SK-N-SH (cell line): Measurements from ENCODE around the gene EBP. TPM values are rescaled to one million over a fixed set of nuclear protein-coding genes. Genes with fewer than 3 reads are reported as not detected.
"Not testable (repeated sequence)": the region's sequence is repeated elsewhere in the genome, so short reads cannot be mapped to it uniquely, and the experiment has no call there.

Experiments used
- CTCF ChIA-PET: fragments of 300-600, 350-600 bp; formaldehyde crosslinking; extraction: SDS; loops from one replicate; lab custom pipeline; 2021; lab: Yijun Ruan, JAX
- POLR2A ChIA-PET: fragments of 350-600 bp; sonication (Branson Sonifier 250); formaldehyde crosslinking; extraction: SDS; loops from one replicate; lab custom pipeline; 2020; ENCODE audit warnings: antibody characterized with exemption, inconsistent platforms; lab: Yijun Ruan, JAX
- DNase-seq: peaks from one replicate; pipeline ENCODE4 v3.0.0; 2012
- H2AFZ ChIP-seq: fragments of 200-600 bp; sonication (generic); 2 replicates; pipeline ENCODE4 v1.8.1; 2016; ENCODE audit warnings: antibody characterized with exemption, mild to moderate bottlenecking, low read depth
- H3F3A ChIP-seq: fragments of 200-600 bp; sonication (generic); replicated peaks from 2 replicates; pipeline ENCODE3; 2016; ENCODE audit warnings: antibody characterized with exemption, mild to moderate bottlenecking; ENCODE audit not compliant: insufficient read depth
- H3K27ac ChIP-seq, 2 experiments: fragments of 200-500 bp in 1 of 2; fragments of 200-600 bp in 1 of 2; sonication (Bioruptor generic) in 1 of 2; sonication (generic), shearing (Covaris generic) in 1 of 2; 2 replicates each; pipeline versions ENCODE4 v1.5.1 to v1.6.1; 2014 to 2016; ENCODE audit warnings: low read depth in 2 of 2, inconsistent platforms in 1 of 2, low read length in 1 of 2, mild to moderate bottlenecking in 1 of 2, mixed read lengths in 1 of 2
- H3K27me3 ChIP-seq: fragments of 200-600 bp; sonication (generic), shearing (Covaris generic); 2 replicates; pipeline ENCODE4 v1.6.1; 2016; ENCODE audit warnings: mixed run types; ENCODE audit not compliant: insufficient read depth
- H3K36me3 ChIP-seq, 2 experiments: fragments of 200-500 bp in 1 of 2; fragments of 200-600 bp in 1 of 2; sonication (Bioruptor generic) in 1 of 2; sonication (generic) in 1 of 2; replicated peaks in 1 of 2; 2 replicates each; pipeline versions ENCODE3 to v1.5.1; 2014 to 2016; ENCODE audit warnings: low read length in 1 of 2, mild to moderate bottlenecking in 1 of 2; ENCODE audit not compliant: insufficient read depth in 2 of 2, control insufficient read depth in 1 of 2
- H3K4me1 ChIP-seq, 2 experiments: fragments of 200-500 bp in 1 of 2; fragments of 200-600 bp in 1 of 2; sonication (Bioruptor generic) in 1 of 2; sonication (generic), shearing (Covaris generic) in 1 of 2; 2 replicates each; pipeline versions ENCODE4 v1.5.1 to v1.6.1; 2014 to 2016; ENCODE audit warnings: low read depth in 1 of 2, low read length in 1 of 2, mixed run types in 1 of 2; ENCODE audit not compliant: insufficient read depth in 2 of 2, control insufficient read depth in 1 of 2
- H3K4me2 ChIP-seq: fragments of 200-600 bp; sonication (generic), shearing (Covaris generic); 2 replicates; pipeline ENCODE4 v1.6.1; 2017; ENCODE audit warnings: mixed run types
- H3K4me3 ChIP-seq, 2 experiments: fragments of 200-500 bp in 1 of 2; fragments of 200-600 bp in 1 of 2; sonication (Bioruptor generic) in 1 of 2; sonication (generic), shearing (Covaris generic) in 1 of 2; 2 replicates each; pipeline versions ENCODE4 v1.5.1 to v1.8.1; 2014 to 2016; ENCODE audit warnings: low read depth in 2 of 2, inconsistent platforms in 1 of 2, low read length in 1 of 2, mild to moderate bottlenecking in 1 of 2, mixed read lengths in 1 of 2, moderate library complexity in 1 of 2
- H3K79me2 ChIP-seq: fragments of 200-600 bp; sonication (generic); 2 replicates; pipeline ENCODE4 v1.8.1; 2017; ENCODE audit warnings: mild to moderate bottlenecking; ENCODE audit not compliant: insufficient read depth
- H3K9ac ChIP-seq: fragments of 200-600 bp; sonication (generic); 2 replicates; pipeline ENCODE4 v1.6.1; 2017; ENCODE audit warnings: mixed run types
- H3K9me2 ChIP-seq: fragments of 200-600 bp; sonication (generic); 2 replicates; pipeline ENCODE4 v1.6.1; 2017; ENCODE audit warnings: mixed run types
- H3K9me3 ChIP-seq: fragments of 200-600 bp; sonication (generic); 2 replicates; pipeline ENCODE4 v1.6.1; 2017; ENCODE audit warnings: mixed run types, mild to moderate bottlenecking, moderate library complexity
- H4K20me1 ChIP-seq: fragments of 200-600 bp; sonication (generic); 2 replicates; pipeline ENCODE4 v1.6.1; 2017; ENCODE audit warnings: mild to moderate bottlenecking, mixed run types; ENCODE audit not compliant: insufficient read depth
- PBX3 ChIP-seq: IDR thresholded peaks from 2 replicates; pipeline ENCODE4; 2012
- RCOR1 ChIP-seq: fragments of 150-350 bp; IDR thresholded peaks from 2 replicates; pipeline ENCODE4 v1.6.1; 2017; ENCODE audit warnings: antibody characterized with exemption, low read length
- REST ChIP-seq: IDR thresholded peaks from 2 replicates; pipeline ENCODE4 v1.6.1; 2012; ENCODE audit warnings: mild to moderate bottlenecking, low read depth, low read length, moderate library complexity
- WGBS: methylation state at CpG from one replicate; pipeline ENCODE4 v1.1.6; 2017; ENCODE audit warnings: low lambda C conversion rate; 5-methylcytosine and 5-hydroxymethylcytosine counted together
- polyA plus RNA-seq, 3 experiments: library from polyadenylated mRNA; depleted of rRNA; stranded (reverse); fragments of >200 nt; gene quantifications; 2 replicates each; pipeline ENCODE4 v1.2.3, GENCODE V29; 2012

The EBP gene
- polyA plus RNA-seq, 1 of the 3 experiments (the other 2 are of a cell fraction): 30.2 TPM

GRCh38 chrX:48516987-48517386 is 4.6 kb upstream of the EBP start:
- no peaks in the 10 kb centered on the region for H3F3A ChIP-seq
- H3K27ac ChIP-seq: no peak overlapping the region
- no peak overlapping the region for H3K4me2 ChIP-seq
- H3K4me3 ChIP-seq: no peak overlapping the region
- DNase-seq: no peak
- no peaks in the 10 kb centered on the region for H3K27me3 ChIP-seq
- POLR2A ChIA-PET: no interaction called here
- WGBS: 57% methylated on average over 3 of the region's 5 CpGs
- no peaks in the 10 kb centered on the region for H3K9me3 ChIP-seq
- H3K4me1 ChIP-seq: peaks cover 0 to 20% of the 10 kb centered on the region in 2 experiments; a peak in 1 of 4 replicates
- TF ChIP-seq RCOR1 (no peak), PBX3 (no peak)
- no peaks in the 10 kb centered on the region for H3K79me2 ChIP-seq
- no peaks in the 10 kb centered on the region for H3K9me2 ChIP-seq
- CTCF ChIA-PET: no interaction called here
- H3K36me3 ChIP-seq: no peaks in the 10 kb centered on the region
- no peak overlapping the region for H3K9ac ChIP-seq
- no peak overlapping the region for H2AFZ ChIP-seq
- no peaks in the 10 kb centered on the region for H4K20me1 ChIP-seq

- H4K20me1 ChIP-seq, H3K9me3 ChIP-seq, H2AFZ ChIP-seq, H3F3A ChIP-seq, H3K36me3 ChIP-seq, H3K4me3 ChIP-seq, H3K4me1 ChIP-seq, H3K9me2 ChIP-seq, H3K27ac ChIP-seq, POLR2A ChIA-PET, H3K4me2 ChIP-seq, H3K27me3 ChIP-seq, DNase-seq, H3K79me2 ChIP-seq, H3K9ac ChIP-seq: not testable (repeated sequence)
- CTCF ChIA-PET: interaction anchor here (0.6 to 0.8 kb wide), 2 partner anchors 11 to 45 kb away, joined by 3 read pairs; no protein-coding TSS in a partner anchor
- WGBS: 66% methylated on average over 3 of the region's 4 CpGs
These were observed 2.1 kb upstream of the EBP start for GRCh38 chrX:48519481-48519880.

GRCh38 chrX:48520455-48520854 is 1.2 kb upstream of the EBP start:
- ChIA-PET CTCF (no interaction called here), POLR2A (no interaction called here)
- H3K4me3 ChIP-seq: no peak overlapping the region
- H3K9me2 ChIP-seq: no peaks in the 10 kb centered on the region
- H3K36me3 ChIP-seq: no peaks in the 10 kb centered on the region
- no peak for TF ChIP-seq REST
- DNase-seq: no peak
- H3K4me2 ChIP-seq: no peak overlapping the region
- no peaks in the 10 kb centered on the region for H3F3A ChIP-seq
- peaks cover 10% of the 10 kb centered on the region; the same call in 1 of the 2 replicates for H3K79me2 ChIP-seq
- H2AFZ ChIP-seq: no peak overlapping the region
- H3K4me1 ChIP-seq: peaks cover 0 to 8% of the 10 kb centered on the region in 2 experiments; a peak in 1 of 4 replicates
- 55% methylated on average over 2 of the region's 2 CpGs for WGBS
- H4K20me1 ChIP-seq: no peaks in the 10 kb centered on the region
- H3K9me3 ChIP-seq: no peaks in the 10 kb centered on the region
- H3K27ac ChIP-seq: no peak overlapping the region
- no peak overlapping the region for H3K9ac ChIP-seq
- no peaks in the 10 kb centered on the region; the same call in 1 of the 2 replicates for H3K27me3 ChIP-seq
